OCI-LY3 (cell line): ENCODE measurements around the gene CPNE6.

ENCODE experiments used
- H2AFZ ChIP-seq: fragments of 200-600, 300-600 bp; shearing (Covaris generic); 2 replicates; pipeline ENCODE4 v1.6.0; 2014; ENCODE audit warnings: antibody characterized with exemption, low read depth, low read length
- H3K27ac ChIP-seq: fragments of 200-600, 300-600 bp; sonication (generic); 2 replicates; pipeline ENCODE4 v1.5.1; 2014; ENCODE audit warnings: mild to moderate bottlenecking, low read length, moderate library complexity, mixed read lengths
- H3K27me3 ChIP-seq: fragments of 200-600, 300-600 bp; sonication (generic); 2 replicates; pipeline ENCODE4 v1.6.1; 2014; ENCODE audit warnings: low read depth, low read length, mixed read lengths
- H3K36me3 ChIP-seq: fragments of 200-600, 300-600 bp; sonication (generic); replicated peaks from 2 replicates; pipeline ENCODE3; 2014; ENCODE audit warnings: low read depth, low read length, mixed read lengths
- H3K4me1 ChIP-seq: fragments of 300-600, 200-600 bp; sonication (generic); 2 replicates; pipeline ENCODE4 v1.6.1; 2014; ENCODE audit warnings: low read length, mixed read lengths
- H3K4me2 ChIP-seq: fragments of 200-600, 300-600 bp; sonication (generic); 2 replicates; pipeline ENCODE4 v1.6.1; 2014; ENCODE audit warnings: low read length, mixed read lengths
- H3K4me3 ChIP-seq: fragments of 300-600, 200-600 bp; sonication (generic); 2 replicates; pipeline ENCODE4 v1.5.1; 2014; ENCODE audit warnings: antibody characterized with exemption, mild to moderate bottlenecking, low read length, moderate library complexity
- H3K79me2 ChIP-seq: fragments of 300-600, 200-600 bp; shearing (Covaris generic); 2 replicates; pipeline ENCODE4 v1.6.1; 2014; ENCODE audit warnings: mild to moderate bottlenecking, low read length, mixed read lengths
- H3K9ac ChIP-seq: fragments of 300-600, 200-600 bp; shearing (Covaris generic); 2 replicates; pipeline ENCODE4 v1.6.0; 2014; ENCODE audit warnings: mild to moderate bottlenecking, low read length, moderate library complexity
- H3K9me3 ChIP-seq: fragments of 200-600, 300-600 bp; shearing (Covaris generic); 2 replicates; pipeline ENCODE4 v1.6.1; 2014; ENCODE audit warnings: low read length, mixed read lengths; ENCODE audit not compliant: insufficient read depth
- H4K20me1 ChIP-seq: fragments of 200-600, 300-600 bp; sonication (generic); 2 replicates; pipeline ENCODE4 v1.6.1; 2016; ENCODE audit warnings: low read length, mixed read lengths; ENCODE audit not compliant: insufficient read depth
- CTCF ChIP-seq: fragments of 200-600, 300-600 bp; sonication (generic); IDR thresholded peaks from 2 replicates; pipeline ENCODE4 v1.5.1; 2014; ENCODE audit warnings: antibody characterized with exemption, low read length, low read depth
- EZH2phosphoT487 ChIP-seq: fragments of 200-600 bp; shearing (Covaris generic); IDR thresholded peaks from 2 replicates; pipeline ENCODE4 v1.6.1; 2018; ENCODE audit warnings: antibody characterized with exemption, mixed run types, low read depth

Gene CPNE6

DNA sequence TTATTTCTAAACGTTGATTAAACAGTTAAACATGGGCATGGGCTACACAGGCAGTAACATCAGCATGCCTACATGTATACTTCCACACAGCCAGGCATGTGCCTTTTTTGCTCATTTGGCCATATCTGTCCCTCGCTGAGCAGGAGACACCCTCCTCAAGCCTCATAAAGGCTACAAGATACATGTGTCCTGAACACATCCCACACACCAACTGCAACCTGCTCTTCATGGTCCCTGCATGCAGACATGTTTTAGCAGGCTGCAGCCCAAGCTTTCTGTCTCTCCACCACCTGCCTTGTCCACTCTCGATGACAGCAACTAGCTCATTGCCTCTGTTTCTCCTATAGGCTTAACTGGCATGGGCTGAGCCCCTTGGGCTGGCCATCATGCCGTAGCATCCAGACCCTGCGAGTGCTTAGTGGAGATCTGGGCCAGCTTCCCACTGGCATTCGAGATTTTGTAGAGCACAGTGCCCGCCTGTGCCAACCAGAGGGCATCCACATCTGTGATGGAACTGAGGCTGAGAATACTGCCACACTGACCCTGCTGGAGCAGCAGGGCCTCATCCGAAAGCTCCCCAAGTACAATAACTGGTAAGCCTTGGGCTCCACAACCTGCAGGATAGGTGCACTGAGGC is 25.3 kb downstream of the CPNE6 start:
- Histone ChIP-seq H3K27me3 (no peaks in the 10 kb centered on the region), H3K4me3 (no peak overlapping the region), H3K9me3 (no peaks in the 10 kb centered on the region), H3K27ac (no peak overlapping the region), H3K79me2 (peaks cover 17% of the 10 kb centered on the region), H3K4me2 (no peak overlapping the region), H3K4me1 (peaks cover 15% of the 10 kb centered on the region), H3K9ac (no peak overlapping the region), H4K20me1 (no peaks in the 10 kb centered on the region), H2AFZ (no peak overlapping the region), H3K36me3 (peaks cover 37% of the 10 kb centered on the region)
- no peak for TF ChIP-seq CTCF
- no peak for TF ChIP-seq EZH2phosphoT487

GRCh38 chr14:24098229-24098926 is 27.0 kb downstream of the CPNE6 start:
- no peak overlapping the region for H3K4me2 ChIP-seq
- no peak overlapping the region for H3K9ac ChIP-seq
- no peak overlapping the region for H3K4me3 ChIP-seq
- no peaks in the 10 kb centered on the region for H3K27me3 ChIP-seq
- no peak for TF ChIP-seq CTCF
- TF ChIP-seq EZH2phosphoT487, result no peak
- H3K4me1 ChIP-seq, result peaks cover 12% of the 10 kb centered on the region
- peaks cover 50% of the 10 kb centered on the region for H3K36me3 ChIP-seq
- no peaks in the 10 kb centered on the region for H4K20me1 ChIP-seq
- H3K79me2 ChIP-seq, result peaks cover 17% of the 10 kb centered on the region
- H3K27ac ChIP-seq, result no peak overlapping the region
- no peaks in the 10 kb centered on the region for H3K9me3 ChIP-seq
- H2AFZ ChIP-seq, result no peak overlapping the region

- no peaks in the 10 kb centered on the region for H3K27me3 ChIP-seq
- H3K4me3 ChIP-seq, result no peak overlapping the region
- no peaks in the 10 kb centered on the region for H4K20me1 ChIP-seq
- no peak overlapping the region for H2AFZ ChIP-seq
- peaks cover 17% of the 10 kb centered on the region for H3K79me2 ChIP-seq
- H3K36me3 ChIP-seq, result peaks cover 58% of the 10 kb centered on the region
- TF ChIP-seq CTCF (no peak), EZH2phosphoT487 (no peak)
- no peak overlapping the region for H3K27ac ChIP-seq
- H3K9me3 ChIP-seq, result no peaks in the 10 kb centered on the region
- no peak overlapping the region for H3K9ac ChIP-seq
- H3K4me2 ChIP-seq, result no peak overlapping the region
- peaks cover 8% of the 10 kb centered on the region for H3K4me1 ChIP-seq
These were observed 27.8 kb downstream of the CPNE6 start for GRCh38 chr14:24098927-24099813.
